HepG2 (cell line): ENCODE measurements around the gene JSRP1. TPM values are rescaled to one million over a fixed set of nuclear protein-coding genes. Genes with fewer than 3 reads are reported as not detected.

Experiments used
- ATAC-seq: fragments of 200-7000 bp; cut with Tn5 transposase; 3 replicates; pipeline ENCODE4 v1.9.1; 2020; ENCODE audit warnings: mild to moderate bottlenecking, moderate library complexity
- BruUV-seq: library from RNA; stranded (reverse); fragments of 400-500 nt; replicated peaks from 2 replicates; lab custom pipeline; 2021; lab: Mats Ljungman, UMichigan
- CTCF ChIA-PET: fragments of 300-600 bp; formaldehyde crosslinking; extraction: SDS; loops from one replicate; lab custom pipeline; 2021; ENCODE audit warnings: low total read pairs, inconsistent platforms, low intra/inter-chr PET ratio; lab: Yijun Ruan, JAX
- POLR2A ChIA-PET: fragments of 350-600 bp; sonication (Branson Sonifier 250); formaldehyde crosslinking; loops from one replicate; lab custom pipeline; 2020; ENCODE audit warnings: antibody characterized with exemption, inconsistent platforms; lab: Yijun Ruan, JAX
- DNase-seq: peaks from one replicate; pipeline ENCODE4 v3.0.0-alpha.2; 2015; ENCODE audit warnings: low spot score
- FAIRE-seq: peaks from 3 replicates; lab custom pipeline; 2011; peaks lifted over from hg19 to GRCh38; lab: Jason Lieb, UNC
- H2AFZ ChIP-seq: one replicate; pipeline ENCODE4 v1.6.1; 2011; ENCODE audit warnings: low read length, inconsistent platforms
- H3K27ac ChIP-seq: fragments of 300-600 bp; 3 replicates; pipeline ENCODE4 v1.8.0; 2011; ENCODE audit warnings: mixed run types, mild to moderate bottlenecking, mixed read lengths, low read length, inconsistent platforms; ENCODE audit not compliant: insufficient read depth; ENCODE audit errors: extremely low read length
- H3K27me3 ChIP-seq, 2 experiments: fragments of 200-600 bp in 1 of 2; 2 replicates in 1 of 2; 3 replicates in 1 of 2; pipeline versions ENCODE4 v1.6.0 to v1.8.0; 2011; ENCODE audit warnings: low read length in 2 of 2, mild to moderate bottlenecking in 2 of 2, moderate library complexity in 2 of 2, inconsistent platforms in 1 of 2; ENCODE audit not compliant: insufficient read depth in 2 of 2, control insufficient read depth in 1 of 2
- H3K36me3 ChIP-seq, 2 experiments: fragments of 200-600 bp in 1 of 2; replicated peaks in 1 of 2; 2 replicates in 1 of 2; 3 replicates in 1 of 2; pipeline versions ENCODE4 v1.5.1 to v1.8.0; 2011; ENCODE audit warnings: low read length in 2 of 2, inconsistent platforms in 1 of 2; ENCODE audit not compliant: insufficient read depth in 2 of 2, control insufficient read depth in 1 of 2
- H3K4me1 ChIP-seq: 2 replicates; pipeline ENCODE4 v1.5.1; 2012; ENCODE audit warnings: low read length, inconsistent platforms; ENCODE audit not compliant: insufficient read depth
- H3K4me2 ChIP-seq: 2 replicates; pipeline ENCODE4 v1.6.0; 2011; ENCODE audit warnings: low read depth, low read length, inconsistent platforms
- H3K4me3 ChIP-seq, 3 experiments: fragments of 200-600 bp in 1 of 3; sonication (generic), shearing (Covaris generic) in 1 of 3; replicated peaks in 1 of 3; 2 replicates each; pipeline ENCODE4 v1.5.1; 2011 to 2016; ENCODE audit warnings: low read length in 3 of 3, inconsistent platforms in 2 of 3, low read depth in 2 of 3, mild to moderate bottlenecking in 2 of 3, control low read depth in 1 of 3, mixed read lengths in 1 of 3; ENCODE audit not compliant: insufficient read depth in 1 of 3
- H3K79me2 ChIP-seq: one replicate; pipeline ENCODE4 v1.6.1; 2011; ENCODE audit warnings: low read length, inconsistent platforms; ENCODE audit not compliant: insufficient read depth
- H3K9ac ChIP-seq: 2 replicates; pipeline ENCODE4 v1.6.0; 2011; ENCODE audit warnings: mild to moderate bottlenecking, low read depth, low read length, inconsistent platforms; ENCODE audit not compliant: insufficient read depth
- H3K9me3 ChIP-seq: 2 replicates; pipeline ENCODE4 v1.5.1; 2012; ENCODE audit warnings: mild to moderate bottlenecking, low read length
- H4K20me1 ChIP-seq: 2 replicates; pipeline ENCODE4 v1.6.0; 2011; ENCODE audit warnings: inconsistent platforms, mild to moderate bottlenecking, low read length, moderate library complexity; ENCODE audit not compliant: insufficient read depth
- KDM4B ChIP-seq: sonication (generic); formaldehyde crosslinking; IDR thresholded peaks from 2 replicates; pipeline ENCODE4 v1.4.0; 2020; ENCODE audit warnings: missing genetic modification reagents
- LCORL ChIP-seq, 2 experiments: fragments of 450-650 bp in 1 of 2; sonication (generic) in 1 of 2; formaldehyde crosslinking in 1 of 2; IDR thresholded peaks; 2 replicates each; pipeline versions ENCODE4 v1.5.0 to v1.6.1; 2017 to 2020; ENCODE audit warnings: antibody characterized with exemption in 1 of 2, missing genetic modification reagents in 1 of 2
- SNAPC4 ChIP-seq: sonication (generic); formaldehyde crosslinking; IDR thresholded peaks from 2 replicates; pipeline ENCODE4 v1.4.0; 2020; ENCODE audit warnings: mild to moderate bottlenecking, missing genetic modification reagents
- TCF12 ChIP-seq, 2 experiments: fragments of 450-650 bp in 1 of 2; sonication (generic) in 1 of 2; formaldehyde crosslinking in 1 of 2; IDR thresholded peaks; 2 replicates each; pipeline versions ENCODE4 v1.6.1 to v1.8.0; 2017 to 2022; ENCODE audit warnings: antibody characterized with exemption in 1 of 2, mild to moderate bottlenecking in 1 of 2, missing genetic modification reagents in 1 of 2, moderate library complexity in 1 of 2
- YY1 ChIP-seq: IDR thresholded peaks from 2 replicates; pipeline ENCODE4 v1.6.1; 2011; ENCODE audit warnings: low read length, low read depth, moderate library complexity, mild to moderate bottlenecking; ENCODE audit not compliant: insufficient read depth, insufficient replicate concordance
- ZC3H13 ChIP-seq: sonication (generic); formaldehyde crosslinking; IDR thresholded peaks from 2 replicates; pipeline ENCODE4 v1.8.1; 2023; ENCODE audit warnings: mild to moderate bottlenecking, missing genetic modification reagents, moderate library complexity
- ZNF274 ChIP-seq: sonication (generic); formaldehyde crosslinking; IDR thresholded peaks from 2 replicates; pipeline ENCODE4 v1.5.1; 2020; ENCODE audit warnings: mild to moderate bottlenecking, missing genetic modification reagents
- ZNF496 ChIP-seq: sonication (generic); formaldehyde crosslinking; IDR thresholded peaks from 2 replicates; pipeline ENCODE4 v1.8.1; 2023; ENCODE audit warnings: mild to moderate bottlenecking, moderate library complexity, missing genetic modification reagents; ENCODE audit not compliant: insufficient replicate concordance
- ZNF713 ChIP-seq: sonication (generic); formaldehyde crosslinking; IDR thresholded peaks from 2 replicates; pipeline ENCODE4 v1.4.0; 2020; ENCODE audit warnings: mild to moderate bottlenecking, missing genetic modification reagents
- WGBS: methylation state at CpG from one replicate; pipeline ENCODE4 v1.1.6; 2017; ENCODE audit warnings: low lambda C conversion rate; 5-methylcytosine and 5-hydroxymethylcytosine counted together
- in situ Hi-C: cut with HindIII; loops from 2 replicates; pipeline ENCODE4 v1.10.0; 2017; ENCODE audit warnings: low pct_unique_long_range_greater_than_20kb; ENCODE audit not compliant: extremely low pct_ligation_motif_present
- intact Hi-C: fragments of 100-400 bp; cut with micrococcal nuclease; formaldehyde crosslinking; loops from one replicate; pipeline ENCODE4 v1.10.0; 2022; ENCODE audit not compliant: unreplicated experiment
- polyA plus RNA-seq, 8 experiments: library from polyadenylated mRNA; depleted of rRNA in 3 of 8; stranded (reverse) in 7 of 8; unstranded in 1 of 8; fragments of >200 nt; fragmentation: Illumina TruSeq in 4 of 8; extraction: Trizol in 4 of 8; gene quantifications; 2 replicates each; pipeline versions ENCODE4 v1.2.1 to v1.2.3, GENCODE V29; 2011 to 2016; ENCODE audit warnings: low read depth in 4 of 8, missing spikeins in 1 of 8, mixed read lengths in 1 of 8; ENCODE audit not compliant: insufficient read depth in 1 of 8
- total RNA-seq, 5 experiments: library from RNA; depleted of rRNA; stranded (reverse); fragments of >200 nt; fragmentation: Illumina TruSeq; extraction: Trizol; gene quantifications; 2 replicates each; pipeline ENCODE4 v1.2.3, GENCODE V29; 2016; ENCODE audit warnings: low read depth in 1 of 5
- TF ChIP-seq, protein P1 (sequence below): sonication (generic); formaldehyde crosslinking; IDR thresholded peaks from 2 replicates; pipeline ENCODE4 v1.4.0; 2020; ENCODE audit warnings: missing genetic modification reagents
- TF ChIP-seq, protein P2 (sequence below), 2 experiments: fragments of 450-650 bp in 1 of 2; sonication (generic) in 1 of 2; formaldehyde crosslinking; IDR thresholded peaks; 2 replicates each; pipeline versions ENCODE4 v1.5.0 to v1.8.0; 2020 to 2022; ENCODE audit warnings: mild to moderate bottlenecking in 1 of 2, missing genetic modification reagents in 1 of 2

The JSRP1 gene
- total and polyA plus RNA-seq, 2 of the 13 experiments (the other 11 are each of a cell fraction or from before 2014, with no cell fraction given): 0.16 to 0.38 TPM

GRCh38 chr19:2231621-2232221, 24.5 kb downstream of the JSRP1 start:
- Histone ChIP-seq H3K9ac (no peak overlapping the region), H3K9me3 (no peaks in the 10 kb centered on the region), H2AFZ (no peak overlapping the region), H3K27ac (no peak overlapping the region), H3K27me3 (no peaks in the 10 kb centered on the region), H3K4me1 (peaks cover 29% of the 10 kb centered on the region), H3K79me2 (peaks cover 7% of the 10 kb centered on the region), H3K36me3 (peaks cover 25 to 35% of the 10 kb centered on the region in 2 experiments; a peak in 4 of 5 replicates), H4K20me1 (peaks cover 10% of the 10 kb centered on the region; the same call in 1 of the 2 replicates), H3K4me3 (no peak overlapping the region), H3K4me2 (no peak overlapping the region)
- intact Hi-C loops (loop anchor here (10.0 kb wide), 2 partner anchors 77 to 83 kb away; partner anchors contain the start of gene AP3D1), in situ Hi-C loops (loop anchor here (10.0 kb wide), 1 partner anchor 83 kb away; no protein-coding TSS in a partner anchor)
- DNase-seq (no peak), FAIRE-seq (no peak), ATAC-seq (peak; percentile 22)
- ChIA-PET POLR2A (interaction anchor here (0.6 to 0.9 kb wide), 3 partner anchors 16 to 193 kb away, joined by 3 to 6 read pairs (median 3); no protein-coding TSS in a partner anchor), CTCF (no interaction called here)
- 92% methylated on average over 9 of the region's 21 CpGs for WGBS
- no TSS peak for BruUV-seq
- TF ChIP-seq YY1 (no peak), KDM4B (no peak), ZNF274 (CRISPR knock-in tag) (no peak), LCORL (IDR thresholded peaks at IDR 0.05) (no peak), LCORL (CRISPR knock-in tag; IDR thresholded peaks at IDR 0.05) (no peak), TCF12 (IDR thresholded peaks at IDR 0.05) (no peak), TCF12 (CRISPR knock-in tag; IDR thresholded peaks at IDR 0.05) (no peak), ZNF496 (CRISPR knock-in tag) (no peak), ZNF713 (CRISPR knock-in tag) (no peak), SNAPC4 (no peak), ZC3H13 (peak; percentile 37; the same call in 1 of the 2 replicates)
- TF ChIP-seq, protein P1, sequence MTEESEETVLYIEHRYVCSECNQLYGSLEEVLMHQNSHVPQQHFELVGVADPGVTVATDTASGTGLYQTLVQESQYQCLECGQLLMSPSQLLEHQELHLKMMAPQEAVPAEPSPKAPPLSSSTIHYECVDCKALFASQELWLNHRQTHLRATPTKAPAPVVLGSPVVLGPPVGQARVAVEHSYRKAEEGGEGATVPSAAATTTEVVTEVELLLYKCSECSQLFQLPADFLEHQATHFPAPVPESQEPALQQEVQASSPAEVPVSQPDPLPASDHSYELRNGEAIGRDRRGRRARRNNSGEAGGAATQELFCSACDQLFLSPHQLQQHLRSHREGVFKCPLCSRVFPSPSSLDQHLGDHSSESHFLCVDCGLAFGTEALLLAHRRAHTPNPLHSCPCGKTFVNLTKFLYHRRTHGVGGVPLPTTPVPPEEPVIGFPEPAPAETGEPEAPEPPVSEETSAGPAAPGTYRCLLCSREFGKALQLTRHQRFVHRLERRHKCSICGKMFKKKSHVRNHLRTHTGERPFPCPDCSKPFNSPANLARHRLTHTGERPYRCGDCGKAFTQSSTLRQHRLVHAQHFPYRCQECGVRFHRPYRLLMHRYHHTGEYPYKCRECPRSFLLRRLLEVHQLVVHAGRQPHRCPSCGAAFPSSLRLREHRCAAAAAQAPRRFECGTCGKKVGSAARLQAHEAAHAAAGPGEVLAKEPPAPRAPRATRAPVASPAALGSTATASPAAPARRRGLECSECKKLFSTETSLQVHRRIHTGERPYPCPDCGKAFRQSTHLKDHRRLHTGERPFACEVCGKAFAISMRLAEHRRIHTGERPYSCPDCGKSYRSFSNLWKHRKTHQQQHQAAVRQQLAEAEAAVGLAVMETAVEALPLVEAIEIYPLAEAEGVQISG (CRISPR knock-in tag): no peak
- TF ChIP-seq, protein P2, sequence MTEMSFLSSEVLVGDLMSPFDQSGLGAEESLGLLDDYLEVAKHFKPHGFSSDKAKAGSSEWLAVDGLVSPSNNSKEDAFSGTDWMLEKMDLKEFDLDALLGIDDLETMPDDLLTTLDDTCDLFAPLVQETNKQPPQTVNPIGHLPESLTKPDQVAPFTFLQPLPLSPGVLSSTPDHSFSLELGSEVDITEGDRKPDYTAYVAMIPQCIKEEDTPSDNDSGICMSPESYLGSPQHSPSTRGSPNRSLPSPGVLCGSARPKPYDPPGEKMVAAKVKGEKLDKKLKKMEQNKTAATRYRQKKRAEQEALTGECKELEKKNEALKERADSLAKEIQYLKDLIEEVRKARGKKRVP (CRISPR knock-in tag; IDR thresholded peaks at IDR 0.05): no peak
